A673 (cell line): ENCODE measurements around the gene ING4. TPM values are rescaled to one million over a fixed set of nuclear protein-coding genes. Genes with fewer than 3 reads are reported as not detected.
A peak's percentile ranks its signal among the peaks of the same experiment; 100 is the strongest.
"Not testable (repeated sequence)": the region's sequence is repeated elsewhere in the genome, so short reads cannot be mapped to it uniquely, and the experiment has no call there.

Source experiments
- Bru-seq: library from RNA; stranded (reverse); fragments of 400-500 nt; gene quantifications from one replicate; lab custom pipeline; 2021; lab: Mats Ljungman, UMichigan
- BruChase-seq, 2 experiments: library from RNA; stranded (reverse); fragments of 400-500 nt; gene quantifications; one replicate each; lab custom pipeline; 2021; lab: Mats Ljungman, UMichigan
- BruUV-seq: library from RNA; stranded (reverse); fragments of 400-500 nt; replicated peaks from 2 replicates; lab custom pipeline; 2021; lab: Mats Ljungman, UMichigan
- CTCF ChIA-PET: fragments of 300-600 bp; sonication (Branson Sonifier 250); formaldehyde crosslinking; loops from one replicate; lab custom pipeline; 2022; ENCODE audit warnings: antibody characterized with exemption; lab: Charles Lee
- POLR2A ChIA-PET: fragments of 300-600 bp; sonication (Branson Sonifier 250); formaldehyde crosslinking; loops from one replicate; lab custom pipeline; 2022; ENCODE audit warnings: antibody characterized with exemption; ENCODE audit not compliant: low non-redundant PET; lab: Charles Lee
- DNase-seq: peaks from one replicate; pipeline ENCODE4 v3.0.0-alpha.2; 2015; ENCODE audit warnings: low spot score
- H3K27ac ChIP-seq: fragments of 200-600 bp; sonication (generic); 2 replicates; pipeline ENCODE4 v1.5.1; 2016; ENCODE audit warnings: mixed run types, low read depth, mild to moderate bottlenecking, mixed read lengths, antibody characterized with exemption, low read length; ENCODE audit not compliant: poor library complexity, severe bottlenecking
- H3K27me3 ChIP-seq: fragments of 200-600 bp; sonication (generic); replicated peaks from 2 replicates; pipeline ENCODE4 v1.6.1; 2017; ENCODE audit warnings: mixed run types, low read depth, mild to moderate bottlenecking, mixed read lengths, antibody characterized with exemption, low read length; ENCODE audit not compliant: insufficient read depth, poor library complexity
- H3K36me3 ChIP-seq: fragments of 200-600 bp; sonication (generic); 2 replicates; pipeline ENCODE4 v1.6.1; 2016; ENCODE audit warnings: mixed run types, mild to moderate bottlenecking, mixed read lengths, antibody characterized with exemption, low read length; ENCODE audit not compliant: insufficient read depth, poor library complexity, severe bottlenecking
- H3K4me1 ChIP-seq: fragments of 200-600 bp; sonication (generic); 2 replicates; pipeline ENCODE4 v1.6.1; 2017; ENCODE audit warnings: mixed run types, mild to moderate bottlenecking, mixed read lengths, antibody characterized with exemption, low read length; ENCODE audit not compliant: insufficient read depth, poor library complexity, severe bottlenecking
- H3K4me3 ChIP-seq: fragments of 200-600 bp; sonication (generic); 2 replicates; pipeline ENCODE4 v1.5.1; 2016; ENCODE audit warnings: low read depth, mixed run types, mild to moderate bottlenecking, mixed read lengths, low read length; ENCODE audit not compliant: poor library complexity, severe bottlenecking
- H3K9me3 ChIP-seq: fragments of 200-600 bp; sonication (generic); 2 replicates; pipeline ENCODE4 v1.6.1; 2016; ENCODE audit warnings: mixed run types, low read depth, mild to moderate bottlenecking, mixed read lengths, antibody characterized with exemption, low read length; ENCODE audit not compliant: poor library complexity, severe bottlenecking
- CTCF ChIP-seq: fragments of 300-800, 200-600 bp; sonication (generic); conservative IDR thresholded peaks from 2 replicates; pipeline ENCODE4 v1.5.1; 2017; ENCODE audit warnings: low read depth, mild to moderate bottlenecking, antibody characterized with exemption, low read length, moderate library complexity, mixed read lengths
- EZH2 ChIP-seq: fragments of 200-600 bp; sonication (generic); IDR thresholded peaks from 2 replicates; pipeline ENCODE4 v1.6.1; 2017; ENCODE audit warnings: borderline replicate concordance, low read depth, mild to moderate bottlenecking, mixed read lengths, antibody characterized with exemption, low read length; ENCODE audit not compliant: poor library complexity, severe bottlenecking
- intact Hi-C: fragments of 100-400 bp; cut with micrococcal nuclease; formaldehyde crosslinking; loops from one replicate; pipeline ENCODE4 v1.10.0; 2022; ENCODE audit not compliant: unreplicated experiment
- long read RNA-seq: library from polyadenylated mRNA; stranded (forward); transcript quantifications from one replicate; pipeline ENCODE4 v2.0.0, GENCODE V29; 2022
- total RNA-seq: library from RNA; stranded (reverse); gene quantifications from 2 replicates; pipeline ENCODE4 v1.2.3, GENCODE V29; 2021

Gene ING4
- total RNA-seq: 21.4 and 25.5 TPM in 2 replicates
- percentile 61 among the genes with signal in this experiment for Bru-seq, nascent RNA
- percentile 57 among the genes with signal in this experiment for BruChase-seq, experiment 1, labeled RNA remaining after a 2-hour chase
- BruChase-seq, experiment 2, labeled RNA remaining after a 6-hour chase: percentile 59 among the genes with signal in this experiment
- long read RNA-seq, transcript ING4-201 (8 exons, 1,709 nt): major isoform, 15 of 43 reads
- long read RNA-seq, transcript ING4-202 (8 exons, 1,393 nt): minor isoform, 8 of 43 reads
- long read RNA-seq, transcript ING4-203 (8 exons, 741 nt): minor isoform, 10 of 43 reads
- long read RNA-seq, partial matches to known transcripts: 1 of 43 reads
- long read RNA-seq, other reads (novel, unspliced or antisense): 7 of 43 reads

GRCh38 chr12:6662906-6663742, at the start of gene ING4:
TSS of gene ING4 (minus strand) at chr12:6663119. CDS start at chr12:6663101, 18 bp downstream.
- Histone ChIP-seq H3K36me3 (peaks cover 14% of the 10 kb centered on the region), H3K9me3 (no peaks in the 10 kb centered on the region), H3K27ac (peak within 1 kb of the TSS; percentile 94), H3K27me3 (no peaks in the 10 kb centered on the region), H3K4me3 (peak within 1 kb of the TSS; percentile 88), H3K4me1 (peaks cover 11% of the 10 kb centered on the region)
- intact Hi-C loops: loop anchor here (1.0 kb wide), 1 partner anchor 26 kb away; the partner anchor contains the start of gene ZNF384
- TSS peak; percentile 99 for BruUV-seq
- ChIA-PET POLR2A (interaction anchor here (0.7 kb wide), 1 partner anchor 21 kb away, joined by 6 read pairs; no protein-coding TSS in a partner anchor), CTCF (no interaction called here)
- TF ChIP-seq EZH2 (no peak), CTCF (no peak)
- DNase-seq: peak; percentile 100

GRCh38 chr12:6708960-6709394, 46.1 kb upstream of the ING4 start:
- POLR2A ChIA-PET: no interaction called here
- DNase-seq: no peak
- TF ChIP-seq CTCF (no peak), EZH2 (no peak)
- intact Hi-C loops: no loop called here
- Histone ChIP-seq H3K27me3 (no peaks in the 10 kb centered on the region), H3K27ac (no peak overlapping the region), H3K4me1 (no peaks in the 10 kb centered on the region), H3K9me3 (no peaks in the 10 kb centered on the region), H3K4me3 (no peak overlapping the region), H3K36me3 (no peaks in the 10 kb centered on the region)
- BruUV-seq: no TSS peak
- CTCF ChIA-PET: no interaction called here

GRCh38 chr12:6708351-6708750, 45.4 kb upstream of the ING4 start:
- H3K27ac ChIP-seq, BruUV-seq, H3K9me3 ChIP-seq, H3K4me3 ChIP-seq, H3K4me1 ChIP-seq, DNase-seq, H3K27me3 ChIP-seq, CTCF ChIA-PET, intact Hi-C loops, POLR2A ChIA-PET, H3K36me3 ChIP-seq: not testable (repeated sequence)
